GM12864 (cell line): Measurements from ENCODE around the gene PXN.
"Not testable (repeated sequence)": the region's sequence is repeated elsewhere in the genome, so short reads cannot be mapped to it uniquely, and the experiment has no call there.

Experiments used
- DNase-seq: peaks from one replicate; pipeline ENCODE4 v3.0.0-alpha.2; 2011; ENCODE audit warnings: low read depth
- H3K4me3 ChIP-seq: 2 replicates; pipeline ENCODE4 v1.5.1; 2011; ENCODE audit warnings: mild to moderate bottlenecking, low read depth, low read length, control low read depth
- TF ChIP-seq, protein P1 (sequence below): IDR thresholded peaks from 2 replicates; pipeline ENCODE4 v1.5.1; 2011; ENCODE audit warnings: low read depth, mild to moderate bottlenecking, moderate library complexity, low read length, control low read depth, inconsistent platforms; ENCODE audit errors: missing control alignments

The PXN gene

DNA sequence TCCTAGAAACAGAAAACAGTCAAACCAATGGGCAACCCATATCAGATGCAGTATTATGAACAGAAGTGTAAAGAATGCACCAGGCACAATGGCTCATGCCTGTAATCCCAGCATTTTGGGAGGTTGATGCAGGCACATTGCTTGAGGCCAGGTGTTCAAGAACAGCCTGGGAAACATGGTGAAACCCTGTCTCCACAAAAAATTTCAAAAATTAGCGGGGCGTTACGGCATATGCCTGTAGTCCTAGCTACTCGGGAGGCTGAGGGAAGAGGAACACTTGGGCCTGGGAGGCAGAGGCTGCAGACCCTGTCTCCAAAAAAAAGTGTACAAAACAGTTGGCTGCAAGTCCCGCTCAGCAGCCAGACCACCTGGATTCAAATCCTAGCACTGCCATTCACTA lies 4.9 kb downstream of the PXN start:
- TF ChIP-seq, protein P1, sequence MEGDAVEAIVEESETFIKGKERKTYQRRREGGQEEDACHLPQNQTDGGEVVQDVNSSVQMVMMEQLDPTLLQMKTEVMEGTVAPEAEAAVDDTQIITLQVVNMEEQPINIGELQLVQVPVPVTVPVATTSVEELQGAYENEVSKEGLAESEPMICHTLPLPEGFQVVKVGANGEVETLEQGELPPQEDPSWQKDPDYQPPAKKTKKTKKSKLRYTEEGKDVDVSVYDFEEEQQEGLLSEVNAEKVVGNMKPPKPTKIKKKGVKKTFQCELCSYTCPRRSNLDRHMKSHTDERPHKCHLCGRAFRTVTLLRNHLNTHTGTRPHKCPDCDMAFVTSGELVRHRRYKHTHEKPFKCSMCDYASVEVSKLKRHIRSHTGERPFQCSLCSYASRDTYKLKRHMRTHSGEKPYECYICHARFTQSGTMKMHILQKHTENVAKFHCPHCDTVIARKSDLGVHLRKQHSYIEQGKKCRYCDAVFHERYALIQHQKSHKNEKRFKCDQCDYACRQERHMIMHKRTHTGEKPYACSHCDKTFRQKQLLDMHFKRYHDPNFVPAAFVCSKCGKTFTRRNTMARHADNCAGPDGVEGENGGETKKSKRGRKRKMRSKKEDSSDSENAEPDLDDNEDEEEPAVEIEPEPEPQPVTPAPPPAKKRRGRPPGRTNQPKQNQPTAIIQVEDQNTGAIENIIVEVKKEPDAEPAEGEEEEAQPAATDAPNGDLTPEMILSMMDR: no peak
- H3K4me3 ChIP-seq: no peak overlapping the region
- DNase-seq: no peak

DNA sequence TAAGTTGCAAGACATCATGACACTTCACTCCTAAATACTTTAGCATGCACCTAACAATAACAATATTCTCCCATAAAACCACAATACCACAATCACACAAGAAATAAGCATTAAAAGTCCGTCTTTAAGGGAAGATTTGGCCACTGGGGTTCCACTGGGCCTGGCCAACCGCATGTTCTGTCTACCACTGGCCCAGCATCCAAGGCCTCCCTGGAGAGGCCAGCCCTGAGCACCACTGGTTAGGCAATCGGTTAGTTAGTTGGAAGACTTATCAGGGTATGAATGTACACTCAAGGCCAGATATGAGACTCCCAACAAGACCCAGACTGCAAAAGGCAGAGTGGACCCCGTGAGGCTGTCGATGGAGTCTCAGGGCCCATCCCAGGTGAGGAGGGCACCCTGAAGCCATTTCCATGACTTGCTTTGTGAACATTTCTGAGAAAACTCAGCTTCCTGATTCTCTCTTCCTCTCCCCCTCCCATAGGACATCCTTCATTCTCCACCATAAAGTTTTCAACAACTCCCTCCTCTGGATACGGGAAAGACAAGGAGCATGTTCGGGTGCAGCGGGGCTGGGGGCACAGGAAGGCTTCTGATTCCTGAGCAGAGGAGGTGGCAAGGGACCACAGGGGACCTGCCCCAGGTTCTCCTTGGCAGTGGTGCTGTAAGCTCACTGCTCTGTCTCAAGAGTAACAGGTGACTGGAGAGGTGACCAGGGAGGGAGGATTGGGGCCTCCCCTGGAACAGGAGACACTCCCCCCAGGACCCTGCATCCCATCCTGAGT lies 5.9 kb downstream of the PXN start:
- no peak overlapping the region for H3K4me3 ChIP-seq
- no peak for DNase-seq
- TF ChIP-seq, protein P1: no peak

GRCh38 chr12:120258323-120258896 lies 7.1 kb downstream of the PXN start:
- H3K4me3 ChIP-seq: no peak overlapping the region
- no peak for DNase-seq
- TF ChIP-seq, protein P1: no peak

GRCh38 chr12:120257041-120257821 lies 8.3 kb downstream of the PXN start:
- TF ChIP-seq, protein P1: no peak
- DNase-seq: no peak
- H3K4me3 ChIP-seq: no peak overlapping the region

DNA sequence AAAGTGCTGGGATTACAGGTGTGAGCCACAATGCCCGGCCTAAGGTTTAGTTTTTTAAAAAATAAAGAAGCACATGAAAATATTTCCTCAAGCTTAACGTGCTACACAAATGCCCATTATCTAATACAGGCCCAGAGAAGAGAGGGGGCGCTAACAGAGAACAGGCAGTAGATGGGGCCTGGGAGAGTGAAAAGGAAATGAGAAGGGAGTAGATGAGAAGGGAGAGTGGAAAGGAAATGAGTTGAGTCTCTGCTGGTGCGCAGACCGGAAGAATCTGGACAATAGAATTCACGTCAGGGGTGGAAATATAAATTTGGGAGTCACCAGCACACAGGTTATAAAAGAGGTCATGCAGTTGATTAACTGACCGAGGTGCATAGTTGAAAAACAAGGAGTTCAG lies 10.7 kb downstream of the PXN start:
- TF ChIP-seq, protein P1: no peak
- no peak for DNase-seq
- no peak overlapping the region for H3K4me3 ChIP-seq

GRCh38 chr12:120253313-120253712 lies 12.2 kb downstream of the PXN start:
- not testable (repeated sequence) for H3K4me3 ChIP-seq
- DNase-seq: peak; percentile 57
